T-cell (primary cell): Measurements from ENCODE around the gene MAPKAPK2. TPM values are rescaled to one million over a fixed set of nuclear protein-coding genes. Genes with fewer than 3 reads are reported as not detected.
A peak's percentile ranks its signal among the peaks of the same experiment; 100 is the strongest.

Experiments used
- ATAC-seq, 4 experiments: fragments of 200-7000 bp in 3 of 4; fragments of 150-1000 bp in 1 of 4; cut with Tn5 transposase; replicated peaks in 1 of 4; 1 replicate in 3 of 4; 2 replicates in 1 of 4; pipeline ENCODE4 v1.10.0; 2021; ENCODE audit warnings: moderate library complexity in 3 of 4, mild to moderate bottlenecking in 2 of 4, moderate number of reproducible peaks in 1 of 4
- CTCF ChIA-PET, 2 donors: fragments of 300-600 bp; sonication (Branson Sonifier 250); formaldehyde crosslinking; loops; one replicate each; lab custom pipeline; 2022; ENCODE audit warnings: antibody characterized with exemption in 2 of 2; lab: Charles Lee
- POLR2A ChIA-PET, 2 donors: fragments of 300-600 bp; sonication (Branson Sonifier 250); formaldehyde crosslinking; loops; one replicate each; lab custom pipeline; 2022; ENCODE audit warnings: antibody characterized with exemption in 2 of 2; lab: Charles Lee
- DNase-seq, 35 experiments: peaks; one replicate each; pipeline versions ENCODE4 v3.0.0 to v3.0.0-alpha.2; 2013 to 2023
- H3K27ac ChIP-seq: one replicate; pipeline ENCODE4 v1.5.1; 2013; ENCODE audit warnings: low read length
- H3K27me3 ChIP-seq, 2 experiments: replicated peaks in 1 of 2; 1 replicate in 1 of 2; 2 replicates in 1 of 2; pipeline versions ENCODE4 v1.6.1 to v1.7.0; 2013; ENCODE audit warnings: low read length in 1 of 2, mixed read lengths in 1 of 2; ENCODE audit not compliant: control insufficient read depth in 2 of 2, insufficient read depth in 2 of 2; ENCODE audit errors: extremely low read depth in 1 of 2
- H3K36me3 ChIP-seq, 2 donors: 1 replicate in 1 of 2; 2 replicates in 1 of 2; pipeline versions ENCODE4 v1.6.1 to v1.7.0; 2013; ENCODE audit warnings: low read length in 1 of 2; ENCODE audit not compliant: control insufficient read depth in 2 of 2, insufficient read depth in 1 of 2; ENCODE audit errors: extremely low read depth in 1 of 2
- H3K4me1 ChIP-seq, 2 experiments: 1 replicate in 1 of 2; 2 replicates in 1 of 2; pipeline versions ENCODE4 v1.6.1 to v1.7.0; 2013; ENCODE audit warnings: low read length in 2 of 2, mixed read lengths in 1 of 2; ENCODE audit not compliant: insufficient read depth in 2 of 2, control insufficient read depth in 1 of 2; ENCODE audit errors: extremely low read depth in 1 of 2
- H3K4me3 ChIP-seq, 2 donors: 1 replicate in 1 of 2; 2 replicates in 1 of 2; pipeline versions ENCODE4 v1.5.1 to v1.7.0; 2013; ENCODE audit warnings: mild to moderate bottlenecking in 2 of 2, low read length in 1 of 2, moderate library complexity in 1 of 2; ENCODE audit not compliant: control insufficient read depth in 1 of 2; ENCODE audit errors: extremely low read depth in 1 of 2
- H3K9me3 ChIP-seq: 2 replicates; pipeline ENCODE4 v1.7.0; 2013
- H3K27ac Mint-ChIP-seq, 2 donors: one replicate each; pipeline ENCODE4 v1.8.0; 2020 to 2021; ENCODE audit warnings: mild to moderate bottlenecking in 2 of 2, mixed read lengths in 2 of 2
- H3K27me3 Mint-ChIP-seq, 2 donors: one replicate each; pipeline ENCODE4 v1.8.0; 2021 to 2022; ENCODE audit warnings: mixed read lengths in 2 of 2
- H3K36me3 Mint-ChIP-seq: one replicate; pipeline ENCODE4 v1.8.0; 2021; ENCODE audit warnings: mixed read lengths
- H3K4me1 Mint-ChIP-seq, 3 donors: one replicate each; pipeline ENCODE4 v1.8.0; 2020 to 2022; ENCODE audit warnings: mixed read lengths in 3 of 3, mild to moderate bottlenecking in 1 of 3
- H3K4me3 Mint-ChIP-seq, 3 donors: one replicate each; pipeline ENCODE4 v1.8.0; 2020 to 2022; ENCODE audit warnings: mild to moderate bottlenecking in 3 of 3, mixed read lengths in 3 of 3, moderate library complexity in 3 of 3
- H3K9me3 Mint-ChIP-seq, 3 donors: one replicate each; pipeline ENCODE4 v1.8.0; 2020 to 2022; ENCODE audit warnings: mixed read lengths in 3 of 3
- WGBS: methylation state at CpG from one replicate; pipeline ENCODE4 v1.1.5; 2013; ENCODE audit warnings: missing lambda C conversion rate; ENCODE audit not compliant: insufficient coverage; 5-methylcytosine and 5-hydroxymethylcytosine counted together
- total RNA-seq, 35 experiments: library from RNA in 6 of 35; stranded (reverse) in 6 of 35; fragments of 120-200 nt in 1 of 35; gene quantifications; one replicate each; pipeline versions ENCODE4 v1.2.1 to v1.2.4 and lab custom pipeline; 2013 to 2026

MAPKAPK2 gene
- total RNA-seq, result 100 to 1,000 TPM in 1 of 5 donors, 10 to 100 TPM in 4; 64.3 to 117 (median 78.4) TPM
- 57.8 TPM for total RNA-seq (2013)
- total RNA-seq (lab: John Stamatoyannopoulos, UW), result 83.6 to 483 (median 166) reads per million in 29 experiments

- DNase-seq (peak; percentile 34 to 85 (median 63)), ATAC-seq (peak; percentile 80 to 85 (median 82))
- Mint-ChIP-seq H3K4me1 (peaks cover 36 to 49% (median 41%) of the 10 kb centered on the region in 3 donors), H3K27me3 (peaks cover 0 to 5% of the 10 kb centered on the region in 2 donors), H3K9me3 (no peaks in the 10 kb centered on the region), H3K4me3 (peak within 1 kb of the TSS; percentile 97 to 99 (median 99)), H3K36me3 (no peaks in the 10 kb centered on the region), H3K27ac (peak within 1 kb of the TSS; percentile 88 to 89)
- under 1% methylated on average over 44 of the region's 82 CpGs for WGBS
- ChIA-PET POLR2A (interaction anchor here in 1 of 2 donors (0.6 to 0.7 kb wide), 3 partner anchors 9 to 1215 kb away, joined by 4 to 12 read pairs (median 4); no protein-coding TSS in a partner anchor), CTCF (interaction anchor here (0.6 to 1.0 kb wide), 4 partner anchors 73 to 228 kb away, joined by 3 to 4 read pairs (median 3); partner anchors contain the start of gene EIF2D (in 1 of the 2))
- Histone ChIP-seq H3K4me1 (peaks cover 10 to 34% of the 10 kb centered on the region in 2 experiments), H3K4me3 (peak within 1 kb of the TSS; percentile 92 to 99), H3K27me3 (peaks cover 0 to 14% of the 10 kb centered on the region in 2 experiments), H3K9me3 (no peaks in the 10 kb centered on the region), H3K27ac (peak within 1 kb of the TSS; percentile 88), H3K36me3 (peaks cover 0 to 4% of the 10 kb centered on the region in 2 donors)
Measured at GRCh38 chr1:206684478-206685333, at the start of gene MAPKAPK2. MAPKAPK2 (plus strand) TSS chr1:206684905; CDS start chr1:206685230, 325 bp downstream.

GRCh38 chr1:206635080-206635977, 49.4 kb upstream of the MAPKAPK2 start, which contains the start of gene DYRK3:
DYRK3 (plus strand) TSS chr1:206635536; CDS start chr1:206635704, 168 bp downstream.
- H3K4me1 ChIP-seq, result peaks cover 9 to 19% of the 10 kb centered on the region in 2 experiments
- DNase-seq (peak; percentile 67 to 92 (median 79)), ATAC-seq (peak; percentile 95 to 96 (median 96))
- H3K27ac ChIP-seq, result no peak within 1 kb of the TSS
- H3K9me3 ChIP-seq, result no peaks in the 10 kb centered on the region
- H3K36me3 Mint-ChIP-seq, result no peaks in the 10 kb centered on the region
- H3K4me3 ChIP-seq, result peak within 1 kb of the TSS; percentile 51 to 64
- WGBS, result under 1% methylated on average over 70 of the region's 84 CpGs
- ChIA-PET POLR2A (interaction anchor here (0.5 to 1.4 kb wide), 7 partner anchors 21 to 168 kb away, joined by 3 to 5 read pairs (median 4); partner anchors contain the start of gene EIF2D (in 1 of the 2)), CTCF (interaction anchor here (0.6 to 3.9 kb wide), 19 partner anchors 8 to 411 kb away, joined by 3 to 45 read pairs (median 4); partner anchors contain the start of genes EIF2D (in 1 of the 2) and IKBKE (in 1 of the 2))
- H3K27me3 Mint-ChIP-seq, result peaks cover 3 to 11% of the 10 kb centered on the region in 2 donors
- H3K36me3 ChIP-seq, result no peaks in the 10 kb centered on the region
- peak within 1 kb of the TSS; percentile 84 to 89 (median 85) for H3K4me3 Mint-ChIP-seq
- no peaks in the 10 kb centered on the region for H3K9me3 Mint-ChIP-seq
- H3K27ac Mint-ChIP-seq, result peak within 1 kb of the TSS; percentile 34 to 81
- peaks cover 0 to 17% of the 10 kb centered on the region in 2 experiments for H3K27me3 ChIP-seq
- peaks cover 11 to 21% (median 15%) of the 10 kb centered on the region in 3 donors for H3K4me1 Mint-ChIP-seq

GRCh38 chr1:206635978-206636345, 48.7 kb upstream of the MAPKAPK2 start:
- POLR2A ChIA-PET, result interaction anchor here (0.5 to 1.4 kb wide), 6 partner anchors 22 to 167 kb away, joined by 3 to 4 read pairs (median 4); partner anchors contain the start of gene EIF2D (in 1 of the 2)
- 14% methylated on average over 5 of the region's 14 CpGs for WGBS
- H3K4me3 Mint-ChIP-seq, result peak overlapping the region; percentile 84 to 89 (median 85)
- H3K27me3 Mint-ChIP-seq, result peaks cover 3 to 11% of the 10 kb centered on the region in 2 donors
- Histone ChIP-seq H3K36me3 (no peaks in the 10 kb centered on the region), H3K9me3 (no peaks in the 10 kb centered on the region), H3K4me1 (peaks cover 9 to 19% of the 10 kb centered on the region in 2 experiments), H3K27ac (no peak overlapping the region), H3K27me3 (peaks cover 0 to 15% of the 10 kb centered on the region in 2 experiments), H3K4me3 (peak overlapping the region; percentile 51 to 64)
- H3K4me1 Mint-ChIP-seq, result peaks cover 11 to 21% (median 15%) of the 10 kb centered on the region in 3 donors
- H3K36me3 Mint-ChIP-seq, result no peaks in the 10 kb centered on the region
- ATAC-seq (peak in 2 of 4 experiments; percentile 2 to 7), DNase-seq (peak in 2 of 35 experiments; percentile 8 to 30)
- CTCF ChIA-PET, result interaction anchor here (0.6 to 3.9 kb wide), 14 partner anchors 9 to 411 kb away, joined by 3 to 45 read pairs (median 4); partner anchors contain the start of gene EIF2D (in 1 of the 2)
- H3K9me3 Mint-ChIP-seq, result no peaks in the 10 kb centered on the region
- H3K27ac Mint-ChIP-seq, result no peak overlapping the region

GRCh38 chr1:206636671-206637070, 48.0 kb upstream of the MAPKAPK2 start:
- Histone ChIP-seq H3K4me3 (no peak overlapping the region), H3K27me3 (peaks cover 0 to 13% of the 10 kb centered on the region in 2 experiments), H3K9me3 (no peaks in the 10 kb centered on the region), H3K27ac (no peak overlapping the region), H3K4me1 (peaks cover 9 to 19% of the 10 kb centered on the region in 2 experiments), H3K36me3 (no peaks in the 10 kb centered on the region)
- ATAC-seq (no peak), DNase-seq (no peak)
- Mint-ChIP-seq H3K36me3 (no peaks in the 10 kb centered on the region), H3K4me3 (peak overlapping the region in 2 of 3 donors; percentile 9 to 89), H3K27ac (peak overlapping the region in 1 of 2 donors; percentile 23), H3K27me3 (peaks cover 3 to 9% of the 10 kb centered on the region in 2 donors), H3K4me1 (peaks cover 11 to 21% (median 15%) of the 10 kb centered on the region in 3 donors), H3K9me3 (no peaks in the 10 kb centered on the region)
- ChIA-PET CTCF (interaction anchor here (0.5 to 3.7 kb wide), 7 partner anchors 9 to 81 kb away, joined by 4 to 23 read pairs (median 6); partner anchors contain the start of gene EIF2D (in 1 of the 2)), POLR2A (no interaction called here)
- 67% methylated on average over 1 of the region's 4 CpGs for WGBS

GRCh38 chr1:206637605-206638004, 47.1 kb upstream of the MAPKAPK2 start:
- Mint-ChIP-seq H3K4me1 (peaks cover 11 to 21% (median 15%) of the 10 kb centered on the region in 3 donors), H3K27ac (no peak overlapping the region), H3K27me3 (peaks cover 1 to 4% of the 10 kb centered on the region in 2 donors), H3K36me3 (no peaks in the 10 kb centered on the region), H3K4me3 (no peak overlapping the region), H3K9me3 (no peaks in the 10 kb centered on the region)
- H3K27ac ChIP-seq, result no peak overlapping the region
- POLR2A ChIA-PET, result interaction anchor here in 1 of 2 donors (0.5 kb wide), 1 partner anchor 1382 kb away, joined by 4 read pairs; no protein-coding TSS in a partner anchor
- H3K4me1 ChIP-seq, result peaks cover 9 to 19% of the 10 kb centered on the region in 2 experiments
- no peaks in the 10 kb centered on the region for H3K36me3 ChIP-seq
- H3K9me3 ChIP-seq, result no peaks in the 10 kb centered on the region
- CTCF ChIA-PET, result interaction anchor here (0.5 to 1.8 kb wide), 6 partner anchors 26 to 845 kb away, joined by 3 to 6 read pairs (median 4); no protein-coding TSS in a partner anchor
- ATAC-seq (no peak), DNase-seq (no peak)
- H3K4me3 ChIP-seq, result no peak overlapping the region
- peaks cover 0 to 10% of the 10 kb centered on the region in 2 experiments for H3K27me3 ChIP-seq
